HG02852 (cell line): ENCODE measurements around the gene LPIN1.
"Not testable (repeated sequence)": the region's sequence is repeated elsewhere in the genome, so short reads cannot be mapped to it uniquely, and the experiment has no call there.

Experiments used
- ATAC-seq: cut with Tn5 transposase; IDR thresholded peaks from one replicate; pipeline ENCODE4 v1.9.1; 2021; ENCODE audit warnings: mild to moderate bottlenecking, moderate library complexity; ENCODE audit not compliant: unreplicated experiment

Gene LPIN1

GRCh38 chr2:11809586-11810236, 63.3 kb downstream of the LPIN1 start:
- ATAC-seq, result no peak

GRCh38 chr2:11810237-11810977, 64.0 kb downstream of the LPIN1 start:
- ATAC-seq, result no peak

- no peak for ATAC-seq
Observed at GRCh38 chr2:11811036-11811654, 64.7 kb downstream of the LPIN1 start.

GRCh38 chr2:11812466-11813248, 66.2 kb downstream of the LPIN1 start:
- no peak for ATAC-seq

GRCh38 chr2:11813345-11813744, 66.9 kb downstream of the LPIN1 start:
- ATAC-seq, result not testable (repeated sequence)

- no peak for ATAC-seq
Observed at GRCh38 chr2:11813951-11814350, 67.5 kb downstream of the LPIN1 start.

- ATAC-seq, result no peak
Observed at GRCh38 chr2:11814979-11815510, 68.6 kb downstream of the LPIN1 start.

- not testable (repeated sequence) for ATAC-seq
Observed at GRCh38 chr2:11816935-11817334, 70.5 kb downstream of the LPIN1 start.

- ATAC-seq, result no peak
Observed at GRCh38 chr2:11819235-11819729, 72.8 kb downstream of the LPIN1 start.

- ATAC-seq, result no peak
Observed at GRCh38 chr2:11820650-11821049, 74.2 kb downstream of the LPIN1 start.

- no peak for ATAC-seq
Observed at GRCh38 chr2:11821705-11822104, 75.3 kb downstream of the LPIN1 start.

GRCh38 chr2:11822359-11822745, 75.9 kb downstream of the LPIN1 start:
- ATAC-seq, result not testable (repeated sequence)

GRCh38 chr2:11822746-11823451, 76.5 kb downstream of the LPIN1 start:
- no peak for ATAC-seq

- ATAC-seq, result no peak
Observed at GRCh38 chr2:11824901-11825828, 78.7 kb downstream of the LPIN1 start.

- ATAC-seq, result peak; percentile 36
Observed at GRCh38 chr2:11827547-11827946, 81.1 kb downstream of the LPIN1 start.

GRCh38 chr2:11828933-11829323, 82.5 kb downstream of the LPIN1 start:
- ATAC-seq, result no peak

GRCh38 chr2:11829324-11829946, 83.0 kb downstream of the LPIN1 start:
- ATAC-seq, result peak; percentile 30

- ATAC-seq, result peak; percentile 78
Observed at GRCh38 chr2:11829947-11830707, 83.7 kb downstream of the LPIN1 start.
